HepG2 (cell line): ENCODE data around the gene LYSMD2. TPM values are rescaled to one million over a fixed set of nuclear protein-coding genes. Genes with fewer than 3 reads are reported as not detected.

Source experiments
- CENPX ChIP-seq: sonication (generic); formaldehyde crosslinking; IDR thresholded peaks from 2 replicates; pipeline ENCODE4 v1.9.0; 2021; ENCODE audit warnings: mild to moderate bottlenecking, missing genetic modification reagents, moderate library complexity
- CTCF ChIP-seq: sonication (generic); formaldehyde crosslinking; IDR thresholded peaks from 2 replicates; pipeline ENCODE4 v1.5.0; 2020; ENCODE audit warnings: mild to moderate bottlenecking, missing genetic modification reagents, moderate library complexity
- DRAP1 ChIP-seq: IDR thresholded peaks from 2 replicates; pipeline ENCODE4 v1.6.1; 2016; ENCODE audit warnings: missing genetic modification reagents, missing compliant biosample characterization
- FLYWCH1 ChIP-seq: sonication (generic); formaldehyde crosslinking; IDR thresholded peaks from 2 replicates; pipeline ENCODE4 v1.8.1; 2023; ENCODE audit warnings: mild to moderate bottlenecking, missing genetic modification reagents
- FOXO1 ChIP-seq: sonication (generic); formaldehyde crosslinking; IDR thresholded peaks from 2 replicates; pipeline ENCODE4 v1.4.0; 2020; ENCODE audit warnings: missing genetic modification reagents
- HDAC2 ChIP-seq: sonication (generic); formaldehyde crosslinking; IDR thresholded peaks from 2 replicates; pipeline ENCODE4 v1.4.0; 2020; ENCODE audit warnings: missing genetic modification reagents
- HNRNPLL ChIP-seq: fragments of 200-400 bp; formaldehyde crosslinking; IDR thresholded peaks from 2 replicates; pipeline ENCODE4 v1.6.1; 2017; ENCODE audit warnings: mild to moderate bottlenecking, low read depth, low read length; ENCODE audit not compliant: poor library complexity, severe bottlenecking
- MAFF ChIP-seq: IDR thresholded peaks from 2 replicates; pipeline ENCODE4 v1.6.1; 2011; ENCODE audit warnings: low read depth, low read length, improper control_type of control experiment
- MAFK ChIP-seq, 2 experiments: IDR thresholded peaks in 1 of 2; conservative IDR thresholded peaks in 1 of 2; 2 replicates each; pipeline ENCODE4 v1.6.1; 2011; ENCODE audit warnings: improper control_type of control experiment in 2 of 2, low read length in 2 of 2
- PHF5A ChIP-seq: IDR thresholded peaks from one replicate; pipeline ENCODE4 v1.6.1; 2018; ENCODE audit warnings: low read depth, missing genetic modification reagents; ENCODE audit not compliant: unreplicated experiment
- PLRG1 ChIP-seq: fragments of 450-650 bp; conservative IDR thresholded peaks from 2 replicates; pipeline ENCODE4 v1.6.1; 2016
- POGZ ChIP-seq: sonication (generic); formaldehyde crosslinking; IDR thresholded peaks from 2 replicates; pipeline ENCODE4 v1.4.0; 2020; ENCODE audit warnings: mild to moderate bottlenecking, missing genetic modification reagents
- RCOR2 ChIP-seq: IDR thresholded peaks from 2 replicates; pipeline ENCODE4 v1.6.1; 2016; ENCODE audit warnings: missing biosample characterization, missing genetic modification reagents
- SMAD3 ChIP-seq: sonication (generic); formaldehyde crosslinking; IDR thresholded peaks from 2 replicates; pipeline ENCODE4 v1.4.0; 2020; ENCODE audit warnings: missing genetic modification reagents
- SMC3 ChIP-seq: IDR thresholded peaks from 2 replicates; pipeline ENCODE4 v1.6.1; 2011; ENCODE audit warnings: low read length, improper control_type of control experiment
- XRCC5 ChIP-seq: fragments of 200-400 bp; formaldehyde crosslinking; optimal IDR thresholded peaks from 2 replicates; pipeline ENCODE3; 2017; ENCODE audit warnings: mild to moderate bottlenecking, low read length
- ZFP36L2 ChIP-seq: sonication (generic); formaldehyde crosslinking; IDR thresholded peaks from 2 replicates; pipeline ENCODE4 v1.4.0; 2020; ENCODE audit warnings: missing genetic modification reagents
- ZMYM2 ChIP-seq: sonication (generic); formaldehyde crosslinking; IDR thresholded peaks from 2 replicates; pipeline ENCODE4 v1.8.0; 2022; ENCODE audit warnings: mild to moderate bottlenecking, missing genetic modification reagents
- ZNF720 ChIP-seq: sonication (generic); formaldehyde crosslinking; IDR thresholded peaks from 2 replicates; pipeline ENCODE4 v1.4.0; 2020; ENCODE audit warnings: missing genetic modification reagents
- ZNF746 ChIP-seq: sonication (generic); formaldehyde crosslinking; IDR thresholded peaks from 2 replicates; pipeline ENCODE4 v1.8.0; 2022; ENCODE audit warnings: mild to moderate bottlenecking, missing genetic modification reagents
- ZSCAN22 ChIP-seq: sonication (generic); formaldehyde crosslinking; IDR thresholded peaks from 2 replicates; pipeline ENCODE4 v1.4.0; 2020; ENCODE audit warnings: mild to moderate bottlenecking, missing genetic modification reagents
- polyA plus RNA-seq, 8 experiments: library from polyadenylated mRNA; depleted of rRNA in 3 of 8; stranded (reverse) in 7 of 8; unstranded in 1 of 8; fragments of >200 nt; fragmentation: Illumina TruSeq in 4 of 8; extraction: Trizol in 4 of 8; gene quantifications; 2 replicates each; pipeline versions ENCODE4 v1.2.1 to v1.2.3, GENCODE V29; 2011 to 2016; ENCODE audit warnings: low read depth in 4 of 8, missing spikeins in 1 of 8, mixed read lengths in 1 of 8; ENCODE audit not compliant: insufficient read depth in 1 of 8
- total RNA-seq, 5 experiments: library from RNA; depleted of rRNA; stranded (reverse); fragments of >200 nt; fragmentation: Illumina TruSeq; extraction: Trizol; gene quantifications; 2 replicates each; pipeline ENCODE4 v1.2.3, GENCODE V29; 2016; ENCODE audit warnings: low read depth in 1 of 5
- TF ChIP-seq, protein P1 (sequence below): sonication (generic); formaldehyde crosslinking; IDR thresholded peaks from 2 replicates; pipeline ENCODE4 v1.8.1; 2022; ENCODE audit warnings: low read depth, mild to moderate bottlenecking, missing genetic modification reagents
- TF ChIP-seq, protein P2 (sequence below): sonication (generic); formaldehyde crosslinking; conservative IDR thresholded peaks from 2 replicates; pipeline ENCODE4 v1.8.0; 2022; ENCODE audit warnings: mild to moderate bottlenecking, moderate library complexity, missing genetic modification reagents
- TF ChIP-seq, protein P3 (sequence below): sonication (generic); formaldehyde crosslinking; IDR thresholded peaks from 2 replicates; pipeline ENCODE4 v1.5.0; 2020; ENCODE audit warnings: missing genetic modification reagents, mild to moderate bottlenecking, borderline replicate concordance

LYSMD2 gene
- total and polyA plus RNA-seq, 2 of the 13 experiments (the other 11 are each of a cell fraction or from before 2014, with no cell fraction given): 0.05 to 0.27 TPM

- TF ChIP-seq HNRNPLL (no peak), POGZ (no peak), MAFF (peak; percentile 97), ZNF720 (CRISPR knock-in tag) (no peak), ZNF746 (no peak), FOXO1 (CRISPR knock-in tag) (no peak), PHF5A (CRISPR knock-in tag) (no peak), SMAD3 (CRISPR knock-in tag) (no peak), MAFK (conservative IDR thresholded peaks at IDR 0.05 in 1 of 2, IDR thresholded peaks at IDR 0.05 in 1 of 2; ENCODE audit: low read length in 2 of 2) (peak; percentile 96 to 98), PLRG1 (no peak), FLYWCH1 (CRISPR knock-in tag) (no peak), DRAP1 (CRISPR knock-in tag) (no peak), CENPX (CRISPR knock-in tag) (no peak), ZFP36L2 (CRISPR knock-in tag) (no peak), RCOR2 (CRISPR knock-in tag) (no peak), XRCC5 (peak; percentile 16), CTCF (CRISPR knock-in tag) (peak; percentile 80), HDAC2 (CRISPR knock-in tag) (no peak), SMC3 (peak; percentile 90), ZSCAN22 (CRISPR knock-in tag) (no peak), ZMYM2 (CRISPR knock-in tag) (no peak)
- TF ChIP-seq, protein P1, sequence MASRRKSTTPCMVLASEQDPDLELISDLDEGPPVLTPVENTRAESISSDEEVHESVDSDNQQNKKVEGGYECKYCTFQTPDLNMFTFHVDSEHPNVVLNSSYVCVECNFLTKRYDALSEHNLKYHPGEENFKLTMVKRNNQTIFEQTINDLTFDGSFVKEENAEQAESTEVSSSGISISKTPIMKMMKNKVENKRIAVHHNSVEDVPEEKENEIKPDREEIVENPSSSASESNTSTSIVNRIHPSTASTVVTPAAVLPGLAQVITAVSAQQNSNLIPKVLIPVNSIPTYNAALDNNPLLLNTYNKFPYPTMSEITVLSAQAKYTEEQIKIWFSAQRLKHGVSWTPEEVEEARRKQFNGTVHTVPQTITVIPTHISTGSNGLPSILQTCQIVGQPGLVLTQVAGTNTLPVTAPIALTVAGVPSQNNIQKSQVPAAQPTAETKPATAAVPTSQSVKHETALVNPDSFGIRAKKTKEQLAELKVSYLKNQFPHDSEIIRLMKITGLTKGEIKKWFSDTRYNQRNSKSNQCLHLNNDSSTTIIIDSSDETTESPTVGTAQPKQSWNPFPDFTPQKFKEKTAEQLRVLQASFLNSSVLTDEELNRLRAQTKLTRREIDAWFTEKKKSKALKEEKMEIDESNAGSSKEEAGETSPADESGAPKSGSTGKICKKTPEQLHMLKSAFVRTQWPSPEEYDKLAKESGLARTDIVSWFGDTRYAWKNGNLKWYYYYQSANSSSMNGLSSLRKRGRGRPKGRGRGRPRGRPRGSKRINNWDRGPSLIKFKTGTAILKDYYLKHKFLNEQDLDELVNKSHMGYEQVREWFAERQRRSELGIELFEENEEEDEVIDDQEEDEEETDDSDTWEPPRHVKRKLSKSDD (CRISPR knock-in tag): no peak
- TF ChIP-seq, protein P2, sequence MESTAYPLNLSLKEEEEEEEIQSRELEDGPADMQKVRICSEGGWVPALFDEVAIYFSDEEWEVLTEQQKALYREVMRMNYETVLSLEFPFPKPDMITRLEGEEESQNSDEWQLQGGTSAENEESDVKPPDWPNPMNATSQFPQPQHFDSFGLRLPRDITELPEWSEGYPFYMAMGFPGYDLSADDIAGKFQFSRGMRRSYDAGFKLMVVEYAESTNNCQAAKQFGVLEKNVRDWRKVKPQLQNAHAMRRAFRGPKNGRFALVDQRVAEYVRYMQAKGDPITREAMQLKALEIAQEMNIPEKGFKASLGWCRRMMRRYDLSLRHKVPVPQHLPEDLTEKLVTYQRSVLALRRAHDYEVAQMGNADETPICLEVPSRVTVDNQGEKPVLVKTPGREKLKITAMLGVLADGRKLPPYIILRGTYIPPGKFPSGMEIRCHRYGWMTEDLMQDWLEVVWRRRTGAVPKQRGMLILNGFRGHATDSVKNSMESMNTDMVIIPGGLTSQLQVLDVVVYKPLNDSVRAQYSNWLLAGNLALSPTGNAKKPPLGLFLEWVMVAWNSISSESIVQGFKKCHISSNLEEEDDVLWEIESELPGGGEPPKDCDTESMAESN (CRISPR knock-in tag): no peak
- TF ChIP-seq, protein P3, sequence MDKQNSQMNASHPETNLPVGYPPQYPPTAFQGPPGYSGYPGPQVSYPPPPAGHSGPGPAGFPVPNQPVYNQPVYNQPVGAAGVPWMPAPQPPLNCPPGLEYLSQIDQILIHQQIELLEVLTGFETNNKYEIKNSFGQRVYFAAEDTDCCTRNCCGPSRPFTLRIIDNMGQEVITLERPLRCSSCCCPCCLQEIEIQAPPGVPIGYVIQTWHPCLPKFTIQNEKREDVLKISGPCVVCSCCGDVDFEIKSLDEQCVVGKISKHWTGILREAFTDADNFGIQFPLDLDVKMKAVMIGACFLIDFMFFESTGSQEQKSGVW (CRISPR knock-in tag): no peak
Measured at GRCh38 chr15:51775967-51776816, 38.7 kb upstream of the LYSMD2 start (continued).
